ENCODE measurements around the gene IL1A. TPM values are rescaled to one million over a fixed set of nuclear protein-coding genes. Genes with fewer than 3 reads are reported as not detected.

The IL1A gene
- total RNA-seq, 1 donor from 2014 or later: 0.43 TPM

GRCh38 chr2:112831513-112831845, 47.2 kb upstream of the IL1A start:
- Histone ChIP-seq H3K4me1 (ENCODE audit: insufficient read depth, low read length) (peaks cover 3% of the 10 kb centered on the region), H2AFZ (ENCODE audit: low read depth, low read length) (no peak overlapping the region), H3K27ac (ENCODE audit: low read depth, low read length) (no peak overlapping the region), H3K4me2 (ENCODE audit: low read length) (no peak overlapping the region), H3K9me3 (ENCODE audit: insufficient read depth, low read depth, low read length) (no peaks in the 10 kb centered on the region), H3K27me3 (ENCODE audit: insufficient read depth, low read length) (no peaks in the 10 kb centered on the region), H4K20me1 (ENCODE audit: insufficient read depth, low read length) (no peaks in the 10 kb centered on the region), H3K9ac (ENCODE audit: low read length) (no peak overlapping the region), H3K79me2 (ENCODE audit: insufficient read depth, low read length) (no peaks in the 10 kb centered on the region), H3K4me3 (ENCODE audit: insufficient read depth, low read depth, low read length) (no peak overlapping the region), H3K36me3 (ENCODE audit: insufficient read depth, low read length) (no peaks in the 10 kb centered on the region)
- H3K9me3 Mint-ChIP-seq (ENCODE audit: unreplicated experiment): peaks cover 1% of the 10 kb centered on the region
- H3K4me3 Mint-ChIP-seq (ENCODE audit: unreplicated experiment): no peak overlapping the region
- H3K4me1 Mint-ChIP-seq (ENCODE audit: low read depth, unreplicated experiment): peaks cover 3% of the 10 kb centered on the region
- no peak overlapping the region for H3K27ac Mint-ChIP-seq (ENCODE audit: unreplicated experiment)
- FAIRE-seq (no peak), DNase-seq (ENCODE audit: low read depth) (no peak)
- TF ChIP-seq EZH2 (IDR thresholded peaks at IDR 0.05; ENCODE audit: insufficient read depth, low read length) (no peak), CTCF (IDR thresholded peaks at IDR 0.05; ENCODE audit: insufficient read depth, low read depth, low read length) (no peak)
- H3K36me3 Mint-ChIP-seq (ENCODE audit: low read depth, unreplicated experiment): peaks cover 2% of the 10 kb centered on the region
- H3K27me3 Mint-ChIP-seq (ENCODE audit: low read depth, unreplicated experiment): peaks cover 26% of the 10 kb centered on the region

- no peaks in the 10 kb centered on the region for H3K79me2 ChIP-seq (ENCODE audit: insufficient read depth, low read length)
- no peaks in the 10 kb centered on the region for H3K36me3 ChIP-seq (ENCODE audit: insufficient read depth, low read length)
- TF ChIP-seq CTCF (IDR thresholded peaks at IDR 0.05; ENCODE audit: insufficient read depth, low read depth, low read length) (no peak), EZH2 (IDR thresholded peaks at IDR 0.05; ENCODE audit: insufficient read depth, low read length) (no peak)
- H3K36me3 Mint-ChIP-seq (ENCODE audit: low read depth, unreplicated experiment): peaks cover 2% of the 10 kb centered on the region
- H4K20me1 ChIP-seq (ENCODE audit: insufficient read depth, low read length): no peaks in the 10 kb centered on the region
- H3K9ac ChIP-seq (ENCODE audit: low read length): no peak overlapping the region
- H3K4me3 Mint-ChIP-seq (ENCODE audit: unreplicated experiment): no peak overlapping the region
- H3K27ac Mint-ChIP-seq (ENCODE audit: unreplicated experiment): no peak overlapping the region
- H3K9me3 ChIP-seq (ENCODE audit: insufficient read depth, low read depth, low read length): no peaks in the 10 kb centered on the region
- no peak overlapping the region for H3K4me2 ChIP-seq (ENCODE audit: low read length)
- FAIRE-seq: no peak
- peaks cover 23% of the 10 kb centered on the region for H3K27me3 Mint-ChIP-seq (ENCODE audit: low read depth, unreplicated experiment)
- H3K9me3 Mint-ChIP-seq (ENCODE audit: unreplicated experiment): peaks cover 1% of the 10 kb centered on the region
- peaks cover 3% of the 10 kb centered on the region for H3K4me1 Mint-ChIP-seq (ENCODE audit: low read depth, unreplicated experiment)
- no peak for DNase-seq (ENCODE audit: low read depth)
- no peak overlapping the region for H3K4me3 ChIP-seq (ENCODE audit: insufficient read depth, low read depth, low read length)
- H3K27me3 ChIP-seq (ENCODE audit: insufficient read depth, low read length): no peaks in the 10 kb centered on the region
- no peaks in the 10 kb centered on the region for H3K4me1 ChIP-seq (ENCODE audit: insufficient read depth, low read length)
- no peak overlapping the region for H2AFZ ChIP-seq (ENCODE audit: low read depth, low read length)
- H3K27ac ChIP-seq (ENCODE audit: low read depth, low read length): no peak overlapping the region
Observed at GRCh38 chr2:112830682-112831512, 46.6 kb upstream of the IL1A start.

Measured in astrocyte (in vitro differentiated cells and primary cell).